Middle frontal gyrus (tissue), 1 donor: ENCODE measurements around the gene RTP5.
A peak's percentile ranks its signal among the peaks of the same experiment; 100 is the strongest.

Source experiments
- DNase-seq: peaks from one replicate; pipeline ENCODE4 v3.0.0-alpha.2; 2015; ENCODE audit warnings: low spot score; ENCODE audit errors: extremely low spot score

Gene RTP5

DNA sequence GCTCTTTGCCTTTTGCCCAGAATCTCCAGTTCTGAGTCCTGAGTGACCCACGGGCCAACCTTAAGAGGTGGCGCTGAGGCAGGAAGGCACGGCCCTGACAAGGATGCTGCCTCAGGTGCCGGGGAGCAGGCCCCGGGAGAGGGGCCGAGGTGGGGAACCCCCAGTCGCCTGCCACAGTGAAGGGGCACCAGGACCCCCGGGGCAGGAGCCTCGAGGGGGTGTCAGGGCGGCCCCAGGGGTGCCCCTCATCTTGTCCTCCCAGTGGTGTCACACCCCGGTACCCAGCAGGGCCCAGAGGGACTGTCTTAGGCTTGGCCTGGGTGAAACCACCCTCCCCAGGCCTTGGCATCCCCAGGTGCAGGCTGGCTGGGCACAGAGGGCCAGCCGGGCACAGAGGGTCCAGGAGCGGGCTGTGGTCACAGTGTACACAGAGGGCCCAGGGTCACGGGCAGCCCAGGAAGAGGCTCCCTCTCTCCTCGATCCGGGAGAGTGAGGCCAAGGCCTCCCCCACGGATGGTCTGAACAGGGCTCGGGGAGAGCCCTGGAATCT is 11.9 kb upstream of the RTP5 start:
- no peak for DNase-seq

DNA sequence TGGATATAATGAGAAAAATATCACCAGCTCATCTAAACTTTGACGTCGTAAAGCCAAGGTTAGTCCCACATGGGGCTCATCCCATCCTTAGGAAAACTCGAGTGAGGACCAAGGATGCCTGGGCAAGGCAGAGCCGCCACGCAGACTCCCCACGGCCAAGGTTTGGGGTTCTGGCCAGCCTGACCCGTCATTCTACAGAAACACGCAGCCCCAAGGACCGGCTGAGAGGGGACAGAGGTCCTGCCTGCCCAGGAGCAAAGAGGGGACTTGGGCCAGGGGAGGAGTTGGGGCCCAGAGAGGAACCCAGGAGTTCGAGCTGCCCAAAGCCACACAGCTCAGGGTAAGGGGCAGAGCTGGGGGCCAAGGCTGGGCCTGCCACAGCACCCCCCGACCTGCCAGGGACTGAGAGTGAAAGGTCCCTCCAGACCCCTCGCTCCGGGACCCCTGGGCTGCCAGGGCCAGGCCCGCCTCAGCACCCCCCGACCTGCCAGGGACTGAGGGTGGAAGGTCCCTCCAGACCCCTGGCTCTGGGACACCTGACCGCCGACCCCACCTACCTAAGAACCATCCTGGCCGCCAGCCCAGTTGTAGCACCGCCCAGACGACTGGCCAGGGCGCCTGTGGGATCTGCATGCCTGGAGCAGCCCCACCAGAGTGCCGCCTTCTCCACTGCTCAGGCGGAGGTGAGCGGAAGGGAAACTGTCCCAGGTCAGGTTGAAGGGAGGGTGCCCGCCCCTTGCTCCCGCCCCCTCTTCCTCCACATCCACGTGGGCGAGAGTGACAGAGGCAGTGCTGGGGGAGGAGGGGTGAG is 11.1 kb upstream of the RTP5 start, which contains the start of gene PDCD1:
PDCD1 (minus strand) TSS at position 689 of the 811 bp plus-strand sequence; CDS start at position 633, 56 bp downstream.
- no peak for DNase-seq

DNA sequence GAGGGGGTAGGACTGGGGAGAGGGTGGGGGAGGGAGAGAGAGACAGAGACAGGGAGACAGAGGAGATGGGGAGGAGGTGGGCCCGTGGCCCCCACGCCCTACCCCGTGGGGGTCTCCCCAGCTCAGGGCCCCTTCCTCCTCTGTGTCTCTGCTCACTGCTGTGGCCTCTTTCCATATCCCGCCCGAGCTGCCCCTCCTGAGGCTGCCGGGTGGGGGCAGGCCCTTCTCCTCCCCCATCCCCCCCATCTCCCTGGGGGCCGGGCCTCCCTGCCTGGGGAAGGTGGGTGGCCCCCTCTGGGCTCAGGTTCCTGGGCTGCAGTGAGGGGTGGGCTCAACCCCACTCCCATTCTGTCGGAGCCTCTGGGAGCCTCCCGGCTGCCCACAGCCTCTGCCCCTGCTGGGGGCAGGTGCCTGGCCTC is 10.5 kb upstream of the RTP5 start:
- no peak for DNase-seq

DNA sequence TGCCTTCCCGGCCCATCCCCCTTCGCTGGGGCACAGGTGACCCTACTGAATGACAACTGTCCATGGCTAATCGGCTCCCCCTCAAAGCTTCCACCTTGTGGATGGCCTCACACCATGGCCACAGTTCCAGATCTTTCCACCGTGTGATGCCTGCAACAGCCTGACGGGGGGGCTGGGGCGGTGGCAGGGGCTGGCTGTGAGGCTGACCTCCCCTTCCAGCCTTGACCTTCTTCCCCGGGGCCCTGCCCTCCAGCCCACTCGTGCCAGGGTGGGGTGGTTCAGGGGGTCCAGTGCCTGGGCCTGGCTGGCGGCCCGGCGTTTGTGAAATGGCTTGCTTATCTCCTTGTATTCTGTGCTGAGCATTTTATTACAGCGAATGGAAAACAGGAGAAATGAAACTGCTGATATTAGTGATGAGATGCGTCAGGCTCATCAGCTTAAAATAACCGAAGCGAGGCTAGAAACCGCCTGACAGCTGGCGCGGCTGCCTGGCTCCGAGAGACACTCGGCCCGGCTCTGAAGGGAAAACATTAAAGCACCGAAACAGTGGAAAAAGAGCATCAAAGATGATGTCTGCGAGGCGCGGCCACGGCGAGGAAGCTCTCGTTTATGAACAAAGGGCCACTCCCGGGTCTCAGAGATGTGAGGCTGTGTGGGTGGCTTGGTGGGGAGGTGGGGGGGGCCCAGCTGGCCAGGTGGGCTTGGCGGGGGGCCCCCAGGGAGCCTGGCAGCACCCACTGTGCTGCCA is 9.9 kb upstream of the RTP5 start:
- DNase-seq = peak; percentile 45

DNA sequence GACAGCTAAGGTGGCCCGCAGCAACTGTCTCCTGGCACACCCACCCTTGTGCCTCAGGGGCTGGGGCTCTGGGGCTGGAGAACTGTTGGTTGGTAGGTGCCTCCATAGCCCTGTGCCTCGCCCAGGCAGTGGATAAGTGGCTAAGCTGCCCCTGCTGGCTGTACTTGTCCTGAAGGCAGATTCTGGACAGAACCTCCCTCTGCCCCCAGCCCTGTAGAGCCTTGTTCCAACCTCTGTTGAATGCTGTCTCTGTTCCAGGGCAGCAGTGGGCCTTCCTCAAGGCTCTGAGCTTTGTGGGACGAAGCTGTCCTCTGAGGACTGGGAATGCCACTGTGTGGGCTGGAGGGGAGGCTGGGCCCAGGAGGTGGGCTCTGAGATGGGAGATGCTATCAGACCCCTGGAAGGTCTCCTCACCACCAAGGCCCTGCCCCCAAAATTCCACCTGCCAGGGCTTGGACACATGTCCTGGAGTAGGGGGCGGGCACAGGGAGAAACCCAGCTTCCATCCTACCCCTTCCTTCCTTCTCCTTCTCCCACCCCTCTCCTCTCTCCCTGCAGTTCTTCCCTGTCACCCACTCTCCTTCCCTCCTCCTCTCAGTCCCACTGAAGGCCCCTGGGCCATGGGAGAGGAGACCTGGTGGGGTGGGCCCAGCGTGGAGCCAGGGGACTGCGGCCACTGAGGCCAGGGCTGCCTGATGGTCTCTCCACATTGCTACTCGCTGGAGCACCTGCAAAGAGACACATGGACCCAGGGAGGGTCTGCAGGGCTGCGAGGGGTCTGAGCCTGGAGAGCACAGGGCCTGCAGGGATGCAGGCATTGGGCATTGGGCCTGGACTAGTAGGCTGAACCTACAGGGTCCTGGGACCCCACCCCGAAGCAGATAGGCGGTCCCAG is 9.1 kb upstream of the RTP5 start:
- DNase-seq = no peak

DNA sequence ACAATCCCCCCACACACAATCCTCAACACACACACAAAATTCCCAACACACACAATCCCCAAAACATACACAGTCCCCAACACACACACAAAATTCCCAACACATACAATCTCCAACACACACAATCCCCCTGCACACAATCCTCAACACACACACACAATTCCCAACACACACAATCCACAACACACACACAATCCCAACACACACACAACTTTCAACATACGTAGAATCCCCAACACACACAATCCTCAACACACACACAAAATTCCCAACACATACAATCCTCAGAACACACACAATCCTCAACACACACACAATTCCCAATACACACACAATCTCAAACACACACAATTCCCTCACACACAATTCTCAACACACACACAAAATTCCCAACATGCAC is 8.3 kb upstream of the RTP5 start:
- no peak for DNase-seq

DNA sequence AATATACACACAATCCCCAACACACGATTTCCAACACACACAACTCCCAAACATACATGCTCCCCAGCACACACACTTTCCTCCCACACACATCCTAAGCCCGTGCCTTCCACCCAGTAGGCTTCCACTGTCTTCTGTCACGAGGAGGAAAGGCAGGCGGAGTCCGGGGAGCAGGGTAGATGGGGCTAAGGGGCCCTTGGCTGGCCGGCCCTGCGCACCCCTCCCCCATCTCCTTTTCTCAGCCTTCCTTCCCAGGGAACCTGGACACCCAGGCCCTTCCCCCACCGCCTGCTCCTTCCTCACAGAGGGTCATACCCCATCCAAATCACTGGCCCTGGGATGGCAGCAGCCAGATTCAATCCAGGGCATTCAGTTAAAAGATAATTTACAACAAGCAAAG is 7.4 kb upstream of the RTP5 start:
- no peak for DNase-seq

DNA sequence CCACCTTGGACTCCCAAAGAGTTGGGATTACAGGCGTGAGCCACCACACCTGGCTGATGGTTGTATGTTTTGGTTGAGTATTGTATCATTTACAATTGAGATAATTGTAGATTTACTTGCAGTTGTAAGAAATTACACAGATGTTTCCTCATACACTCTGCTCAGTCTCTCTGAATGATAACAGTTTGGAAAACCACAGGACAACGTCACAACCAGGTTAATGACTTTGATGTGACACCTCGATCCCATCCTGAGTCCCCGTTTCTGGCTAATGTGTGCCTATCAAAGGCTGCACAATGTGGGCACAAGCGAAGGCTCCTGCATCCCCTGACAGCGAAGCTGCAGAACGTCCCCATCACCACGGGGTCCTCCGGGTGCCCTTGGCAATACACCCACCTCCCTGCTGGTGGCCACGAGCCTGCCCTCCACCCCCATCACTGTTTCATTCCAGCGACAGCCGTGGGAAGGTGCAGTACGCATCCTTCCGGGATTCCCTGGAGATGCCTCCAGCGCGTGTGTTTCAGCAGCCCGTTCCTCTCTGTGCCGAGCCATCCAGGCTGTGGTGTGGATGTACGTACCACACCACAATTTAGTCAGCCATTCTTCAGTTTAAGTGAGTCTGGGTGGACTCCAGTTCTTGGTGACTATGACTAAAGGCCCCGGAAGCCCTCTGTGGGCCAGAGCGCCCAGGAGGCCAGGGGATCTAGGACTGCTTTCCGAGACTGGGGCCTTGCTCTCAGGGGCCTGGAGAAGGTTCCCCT is 6.6 kb upstream of the RTP5 start:
- no peak for DNase-seq

DNA sequence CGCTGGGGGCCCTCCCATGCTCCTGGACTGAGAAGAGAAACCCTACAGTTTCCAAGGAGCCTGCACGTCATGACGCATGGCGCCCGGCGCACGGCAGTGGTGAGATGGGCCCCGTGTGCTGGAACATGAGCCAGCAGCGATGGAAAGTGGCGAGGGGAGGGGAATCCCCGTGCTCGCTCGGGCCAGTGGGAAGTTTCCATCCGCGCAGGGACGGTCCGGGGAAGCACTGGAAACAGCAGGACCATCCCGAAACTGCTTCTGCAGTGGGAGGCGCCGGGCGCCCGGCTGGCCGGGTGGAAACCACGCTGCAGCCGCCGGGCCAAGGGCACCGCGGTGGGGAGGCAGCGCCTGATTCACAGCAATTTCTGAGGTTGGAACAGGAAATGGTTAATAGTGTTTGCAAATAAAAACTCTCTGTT is 6.0 kb upstream of the RTP5 start:
- no peak for DNase-seq

DNA sequence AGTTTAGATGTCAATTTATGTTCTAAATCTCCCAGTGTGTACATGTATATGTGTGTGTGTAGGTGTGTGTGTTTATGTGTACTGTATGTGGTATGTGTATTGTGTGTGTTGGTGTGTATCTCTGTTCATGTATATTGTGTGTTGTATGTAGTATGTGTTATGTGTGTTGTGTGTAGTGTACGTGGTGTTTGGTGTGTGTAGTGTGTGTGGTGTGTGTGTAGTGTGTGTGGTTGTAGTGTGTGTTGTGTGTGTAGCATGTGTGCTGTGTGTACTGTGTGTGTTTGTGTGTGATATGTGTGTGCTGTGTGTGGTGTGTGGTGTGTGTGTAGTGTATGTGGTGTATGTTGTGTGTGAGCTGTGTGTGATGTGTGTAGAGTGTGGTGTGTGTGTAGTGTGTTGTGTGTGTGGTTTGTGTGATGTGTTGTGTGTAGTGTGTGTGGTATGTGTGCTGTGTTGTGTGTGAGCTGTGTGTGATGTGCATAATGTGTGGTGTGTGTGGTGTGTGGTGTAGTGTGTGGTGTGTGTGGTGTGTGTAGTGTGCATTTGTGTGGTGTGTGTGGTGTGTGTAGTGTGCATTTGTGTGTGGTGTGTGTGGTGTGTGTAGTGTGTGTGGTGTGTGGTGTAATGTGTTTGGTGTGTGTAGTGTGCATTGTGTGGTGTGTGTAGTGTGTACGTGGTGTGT is 5.2 kb upstream of the RTP5 start:
- no peak for DNase-seq

DNA sequence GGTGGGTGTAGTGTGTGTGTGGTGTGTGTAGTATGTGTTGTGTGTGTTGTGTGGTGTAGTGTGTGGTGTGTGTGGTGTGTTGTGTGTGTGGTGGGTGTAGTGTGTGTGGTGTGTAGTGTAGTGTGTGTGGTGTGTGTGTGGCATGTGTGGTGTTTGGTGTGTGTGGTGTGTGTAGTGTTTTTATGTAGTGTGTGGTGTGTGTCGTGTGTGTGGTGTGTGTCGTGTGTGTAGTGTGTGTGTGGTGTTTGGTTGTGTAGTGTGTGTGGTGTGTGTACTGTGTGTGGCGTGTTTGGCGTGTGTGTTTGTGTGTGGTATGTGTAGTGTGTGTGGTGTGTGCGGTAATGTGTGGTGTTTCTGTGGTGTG is 4.7 kb upstream of the RTP5 start:
- DNase-seq = no peak

DNA sequence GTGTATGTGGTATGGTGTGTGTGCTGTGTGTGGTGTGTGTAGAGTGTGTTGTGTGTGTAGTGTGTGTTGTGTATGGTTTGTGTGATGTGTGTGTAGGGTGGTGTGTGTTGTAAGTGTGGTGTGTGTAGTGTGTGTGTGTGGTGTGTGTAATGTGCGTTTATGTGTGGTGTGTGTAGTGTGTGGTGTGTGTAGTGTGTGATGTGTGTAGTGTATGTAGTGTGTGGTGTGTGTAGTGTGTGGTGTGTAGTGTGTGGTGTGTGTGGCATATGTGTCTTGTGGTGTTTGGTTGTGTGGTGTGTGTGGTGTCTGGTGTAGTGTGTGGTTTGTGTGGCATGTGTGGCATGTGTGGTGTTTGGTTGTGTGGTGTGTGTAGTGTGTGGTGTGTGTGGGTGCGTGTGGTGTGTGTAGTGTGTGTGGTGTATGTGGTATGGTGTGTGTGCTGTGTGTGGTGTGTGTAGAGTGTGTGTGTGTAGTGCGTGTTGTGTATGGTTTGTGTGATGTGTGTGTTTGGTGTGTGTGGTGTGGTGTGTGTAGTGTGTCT is 4.0 kb upstream of the RTP5 start:
- DNase-seq = no peak

DNA sequence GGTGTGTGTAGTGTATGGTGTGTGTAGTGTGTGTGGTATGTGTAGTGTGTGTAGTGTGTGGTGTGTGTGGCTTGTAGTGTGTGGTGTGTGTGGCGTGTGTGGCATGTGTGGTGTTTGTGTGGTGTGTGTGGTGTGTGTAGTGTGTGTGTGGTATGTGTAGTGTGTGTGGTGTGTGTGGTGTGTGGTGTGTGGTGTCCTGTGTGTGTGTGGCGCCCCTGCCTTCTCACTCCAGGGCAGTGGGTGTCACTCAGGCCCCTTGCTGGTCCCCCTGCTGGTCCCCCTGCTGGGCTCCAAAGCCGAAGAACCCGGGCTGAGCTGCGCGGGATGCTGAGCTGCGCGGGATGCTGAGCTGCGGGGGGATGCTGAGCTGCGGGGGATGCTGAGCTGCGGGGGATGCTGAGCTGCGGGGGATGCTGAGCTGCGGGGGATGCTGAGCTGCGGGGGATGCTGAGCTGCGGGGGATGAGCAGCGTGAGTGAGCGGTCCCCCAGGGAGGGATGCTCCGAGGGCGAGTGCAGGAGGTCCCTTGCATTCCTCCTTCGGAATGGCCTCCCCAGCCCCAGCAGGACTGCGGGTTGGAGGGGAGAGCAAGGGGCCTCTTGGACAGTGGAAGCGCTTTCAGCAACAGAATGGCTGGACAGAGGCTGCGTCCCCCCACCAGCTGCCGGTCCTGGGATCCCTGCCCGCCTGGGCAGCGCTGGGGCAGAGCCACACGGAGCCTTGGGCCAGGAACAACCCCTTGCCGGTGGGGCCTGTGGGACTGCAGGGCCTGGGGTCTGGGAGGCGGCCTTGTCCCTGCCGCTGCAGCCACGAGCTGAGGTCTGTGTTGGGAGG is 3.4 kb upstream of the RTP5 start:
- DNase-seq = no peak

DNA sequence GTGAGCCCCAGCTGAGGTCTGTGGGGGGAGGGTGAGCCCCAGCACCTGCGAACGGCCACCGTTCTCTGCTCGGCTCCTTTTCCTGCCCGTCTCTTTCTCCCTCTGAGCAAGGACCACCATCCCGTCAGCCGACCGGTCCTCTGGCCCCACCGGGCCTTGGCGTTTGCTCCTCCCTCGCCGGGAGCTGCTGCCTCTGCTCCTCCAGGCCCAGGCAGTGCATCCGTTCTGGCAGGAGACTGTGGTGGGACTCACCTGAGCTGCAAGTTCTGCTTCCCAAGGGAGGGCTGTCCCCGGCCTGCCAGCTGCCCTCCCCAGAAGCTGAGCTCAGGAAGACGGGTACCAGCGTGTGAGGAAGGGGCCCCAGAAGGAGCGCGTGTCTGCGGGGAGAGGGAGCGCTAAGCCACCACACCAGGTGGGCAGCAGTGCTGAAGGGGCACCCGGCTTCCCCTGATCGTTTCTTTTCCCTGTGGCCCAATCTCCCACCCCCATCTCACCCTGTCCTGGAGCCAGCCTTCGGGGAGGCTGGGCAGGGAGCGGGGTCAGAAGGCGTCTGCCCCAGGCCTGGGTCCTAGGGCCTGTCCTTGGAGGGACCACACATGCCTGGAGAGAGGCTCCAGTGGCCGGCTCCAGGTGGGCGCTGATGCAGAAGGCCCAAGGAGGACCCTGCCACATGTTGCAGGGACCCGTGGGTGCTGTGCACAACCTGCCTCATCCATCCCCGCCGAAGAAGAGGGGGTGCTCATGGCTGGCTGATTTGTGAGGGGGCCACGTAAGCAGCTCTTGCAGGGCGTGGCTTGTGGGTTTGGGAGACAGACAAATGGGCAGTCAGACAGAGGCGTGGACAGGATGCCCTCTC is 2.5 kb upstream of the RTP5 start:
- no peak for DNase-seq

DNA sequence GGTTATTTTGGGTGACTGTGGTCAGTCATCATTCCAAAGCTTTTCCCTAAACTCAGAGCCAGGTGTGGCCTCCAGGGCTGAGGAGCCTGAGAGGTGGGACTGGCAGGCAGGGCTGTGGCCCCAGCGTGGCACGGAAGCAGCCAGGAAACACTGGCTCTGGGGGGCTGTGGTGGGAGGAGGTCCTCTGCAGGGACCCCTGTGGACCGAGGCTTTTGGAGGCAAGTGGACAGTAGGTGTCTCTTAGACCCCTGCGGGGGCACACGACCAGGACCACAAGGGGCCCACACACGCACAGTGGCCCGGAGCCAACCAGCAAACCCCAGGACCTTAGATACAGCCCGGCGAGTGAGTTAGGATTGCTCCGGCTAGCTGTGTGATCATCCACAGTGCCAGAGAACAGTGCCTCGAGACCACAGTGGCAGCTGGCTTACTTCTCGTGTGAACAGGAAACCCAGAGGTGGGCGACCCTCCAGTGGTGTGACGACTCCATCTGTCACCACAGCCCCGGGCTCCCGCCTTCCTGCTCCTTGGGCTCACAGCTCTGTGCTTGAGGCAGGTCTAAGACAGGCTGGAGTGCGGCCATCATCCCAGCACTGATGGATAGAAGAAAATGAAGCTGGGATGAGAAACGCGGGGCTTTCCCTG is 1.6 kb upstream of the RTP5 start:
- DNase-seq = no peak

DNA sequence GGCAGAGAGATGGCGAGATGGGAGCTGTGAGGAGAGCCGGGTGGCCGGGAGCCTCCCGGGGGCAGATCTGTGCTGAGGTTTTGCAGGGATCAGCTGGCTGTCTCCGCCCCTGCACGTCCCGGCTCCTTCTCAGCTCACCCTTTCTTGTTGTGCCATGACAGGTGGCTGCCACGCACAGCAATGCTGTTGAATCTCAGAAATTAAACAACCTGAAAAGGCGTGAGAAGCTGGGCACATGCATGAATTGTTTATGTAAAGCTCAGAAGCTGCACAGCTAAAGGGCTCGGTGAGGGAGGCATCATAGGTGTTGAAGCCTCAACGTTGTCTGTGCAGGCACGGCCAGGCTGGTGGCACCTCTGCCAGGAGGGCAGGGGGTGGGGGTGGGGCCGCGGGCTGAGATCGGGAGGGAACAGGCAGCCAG is 858 bp upstream of the RTP5 start:
- DNase-seq = no peak

DNA sequence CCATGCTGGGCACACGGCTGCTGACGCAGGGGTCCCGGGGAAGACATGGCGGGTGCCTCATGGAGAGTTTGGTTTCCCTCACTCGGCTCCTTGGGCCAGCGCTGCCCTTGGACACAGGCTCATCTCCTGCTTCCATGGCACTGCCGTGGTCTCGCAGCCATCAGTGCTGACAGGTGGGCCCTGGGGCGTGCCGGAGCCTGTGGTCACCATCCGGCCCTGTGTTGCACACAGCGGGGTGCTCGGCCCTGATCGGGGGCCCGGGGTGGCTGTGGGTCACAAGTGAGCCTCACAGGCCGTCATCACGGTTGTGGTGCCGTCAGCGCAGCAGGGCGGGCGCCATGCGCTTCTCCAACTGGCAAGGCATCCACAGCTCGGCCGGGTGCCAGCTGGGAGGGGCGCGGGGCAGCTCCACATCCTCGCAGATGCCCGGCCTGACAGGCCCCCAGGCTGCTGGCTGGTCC is 582 bp downstream of the RTP5 start:
- DNase-seq = no peak
